Epithelial cell of esophagus (primary cell): Measurements from ENCODE around the gene TCEANC2.

ENCODE experiments used
- DNase-seq: peaks from one replicate; pipeline ENCODE4 v3.0.0; 2010; ENCODE audit warnings: low read depth
- H3K4me3 ChIP-seq: 2 replicates; pipeline ENCODE4 v1.5.1; 2011; ENCODE audit warnings: mild to moderate bottlenecking, low read length, control low read depth
- TF ChIP-seq, protein P1 (sequence below): IDR thresholded peaks from 2 replicates; pipeline ENCODE4 v1.5.1; 2011; ENCODE audit warnings: low read depth, mild to moderate bottlenecking, low read length, control low read depth, inconsistent platforms; ENCODE audit not compliant: insufficient read depth; ENCODE audit errors: missing control alignments

Gene TCEANC2

GRCh38 chr1:54120698-54121481, 67.5 kb downstream of the TCEANC2 start:
- no peak for DNase-seq
- H3K4me3 ChIP-seq, result no peak overlapping the region
- TF ChIP-seq, protein P1, sequence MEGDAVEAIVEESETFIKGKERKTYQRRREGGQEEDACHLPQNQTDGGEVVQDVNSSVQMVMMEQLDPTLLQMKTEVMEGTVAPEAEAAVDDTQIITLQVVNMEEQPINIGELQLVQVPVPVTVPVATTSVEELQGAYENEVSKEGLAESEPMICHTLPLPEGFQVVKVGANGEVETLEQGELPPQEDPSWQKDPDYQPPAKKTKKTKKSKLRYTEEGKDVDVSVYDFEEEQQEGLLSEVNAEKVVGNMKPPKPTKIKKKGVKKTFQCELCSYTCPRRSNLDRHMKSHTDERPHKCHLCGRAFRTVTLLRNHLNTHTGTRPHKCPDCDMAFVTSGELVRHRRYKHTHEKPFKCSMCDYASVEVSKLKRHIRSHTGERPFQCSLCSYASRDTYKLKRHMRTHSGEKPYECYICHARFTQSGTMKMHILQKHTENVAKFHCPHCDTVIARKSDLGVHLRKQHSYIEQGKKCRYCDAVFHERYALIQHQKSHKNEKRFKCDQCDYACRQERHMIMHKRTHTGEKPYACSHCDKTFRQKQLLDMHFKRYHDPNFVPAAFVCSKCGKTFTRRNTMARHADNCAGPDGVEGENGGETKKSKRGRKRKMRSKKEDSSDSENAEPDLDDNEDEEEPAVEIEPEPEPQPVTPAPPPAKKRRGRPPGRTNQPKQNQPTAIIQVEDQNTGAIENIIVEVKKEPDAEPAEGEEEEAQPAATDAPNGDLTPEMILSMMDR, result no peak

GRCh38 chr1:54121482-54122134, 68.2 kb downstream of the TCEANC2 start:
- DNase-seq, result peak; percentile 62
- TF ChIP-seq, protein P1, result peak; percentile 70
- no peak overlapping the region for H3K4me3 ChIP-seq

DNA sequence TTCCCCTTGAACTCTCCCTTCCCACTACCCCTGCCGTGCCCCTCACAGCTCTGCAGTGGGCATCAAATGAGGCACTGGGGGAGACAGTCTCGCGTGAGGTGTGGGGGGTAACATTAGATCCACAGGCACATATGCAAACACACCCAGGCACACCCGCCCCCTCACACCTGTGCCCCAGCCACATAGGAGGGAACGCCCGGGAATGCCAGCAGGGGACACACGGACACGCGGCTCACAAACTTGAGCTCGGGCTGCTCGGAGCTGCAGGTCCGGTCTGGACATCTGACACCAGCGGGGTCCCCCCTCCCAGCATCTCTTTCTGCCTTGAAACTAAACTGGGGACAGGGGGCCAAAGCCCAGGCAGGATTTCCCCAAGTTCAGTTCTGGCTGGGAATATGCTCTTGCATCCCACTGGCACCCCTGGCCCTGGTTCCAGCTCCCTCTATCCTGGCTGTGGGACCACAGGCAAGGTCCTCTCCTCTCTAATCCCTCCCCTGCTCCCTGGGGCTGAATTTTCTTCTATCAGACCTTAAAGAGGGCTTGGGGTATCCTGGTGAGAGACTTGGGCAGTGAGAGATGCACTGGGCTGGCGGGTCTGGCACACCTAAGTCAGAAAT, 68.8 kb downstream of the TCEANC2 start:
- no peak overlapping the region for H3K4me3 ChIP-seq

GRCh38 chr1:54122992-54123391, 69.6 kb downstream of the TCEANC2 start:
- TF ChIP-seq, protein P1, result no peak
- H3K4me3 ChIP-seq, result no peak overlapping the region

More for the DNA sequence above, 68.8 kb downstream of the TCEANC2 start:
- TF ChIP-seq, protein P1, result no peak
- no peak for DNase-seq

GRCh38 chr1:54124472-54124871, 71.1 kb downstream of the TCEANC2 start:
- peak; percentile 14 for DNase-seq
- TF ChIP-seq, protein P1, result no peak
- H3K4me3 ChIP-seq, result no peak overlapping the region

More at GRCh38 chr1:54122992-54123391, 69.6 kb downstream of the TCEANC2 start:
- DNase-seq, result no peak

- no peak for DNase-seq
- TF ChIP-seq, protein P1, result no peak
These were observed 71.5 kb downstream of the TCEANC2 start for GRCh38 chr1:54124906-54125305.

More at GRCh38 chr1:54124906-54125305, 71.5 kb downstream of the TCEANC2 start:
- no peak overlapping the region for H3K4me3 ChIP-seq
